Activated CD8-positive, alpha-beta memory T cell treated with anti-CD3 and anti-CD28 coated beads, Interleukin-2, amount 50 U/mL, for 48 hours (primary cell): ENCODE data around the gene PID1.

Source experiments
- DNase-seq: peaks from one replicate; pipeline ENCODE4 v3.0.0-alpha.2; 2020

PID1 gene

GRCh38 chr2:229270551-229271410, at the start of gene PID1:
TSS of gene PID1 (minus strand) at chr2:229271287. CDS start at chr2:229271043, 244 bp downstream.
- DNase-seq: no peak

- no peak for DNase-seq
Measured at GRCh38 chr2:229319558-229319957, 48.5 kb upstream of the PID1 start.

- no peak for DNase-seq
Measured at GRCh38 chr2:229314117-229314516, 43.0 kb upstream of the PID1 start.

GRCh38 chr2:229313591-229313990, 42.5 kb upstream of the PID1 start:
- DNase-seq: no peak

- DNase-seq: no peak
Measured at GRCh38 chr2:229301237-229301636, 30.1 kb upstream of the PID1 start.

- no peak for DNase-seq
Measured at GRCh38 chr2:229300790-229301189, 29.7 kb upstream of the PID1 start.

- no peak for DNase-seq
Measured at GRCh38 chr2:229300371-229300770, 29.3 kb upstream of the PID1 start.

GRCh38 chr2:229297247-229297646, 26.2 kb upstream of the PID1 start:
- DNase-seq: no peak

GRCh38 chr2:229296536-229296935, 25.4 kb upstream of the PID1 start:
- no peak for DNase-seq

GRCh38 chr2:229296016-229296415, 24.9 kb upstream of the PID1 start:
- DNase-seq: no peak

- DNase-seq: no peak
Measured at GRCh38 chr2:229287823-229288222, 16.7 kb upstream of the PID1 start.

- DNase-seq: no peak
Measured at GRCh38 chr2:229282758-229283546, 11.9 kb upstream of the PID1 start.

GRCh38 chr2:229279516-229279915, 8.4 kb upstream of the PID1 start:
- DNase-seq: no peak

- DNase-seq: no peak
Measured at GRCh38 chr2:229275506-229275905, 4.4 kb upstream of the PID1 start.

GRCh38 chr2:229273723-229274338, 2.7 kb upstream of the PID1 start:
- DNase-seq: no peak

- no peak for DNase-seq
Measured at GRCh38 chr2:229273006-229273722, 2.1 kb upstream of the PID1 start.

- DNase-seq: no peak
Measured at GRCh38 chr2:229269941-229270340, 1.1 kb downstream of the PID1 start.

GRCh38 chr2:229269146-229269545, 1.9 kb downstream of the PID1 start:
- DNase-seq: no peak

- no peak for DNase-seq
Measured at GRCh38 chr2:229268626-229269025, 2.5 kb downstream of the PID1 start.

GRCh38 chr2:229267080-229267479, 4.0 kb downstream of the PID1 start:
- DNase-seq: no peak

GRCh38 chr2:229265727-229266126, 5.4 kb downstream of the PID1 start:
- no peak for DNase-seq

- no peak for DNase-seq
Measured at GRCh38 chr2:229261599-229261998, 9.5 kb downstream of the PID1 start.

- DNase-seq: no peak
Measured at GRCh38 chr2:229261076-229261475, 10.0 kb downstream of the PID1 start.
